ENCODE results near the gene PCDHA13. TPM values are rescaled to one million over a fixed set of nuclear protein-coding genes. Genes with fewer than 3 reads are reported as not detected.

The PCDHA13 gene
- polyA plus RNA-seq, 1 donor (not counting 4 experiments of a cell fraction or from before 2014, with no cell fraction given) = 0.04 TPM

DNA sequence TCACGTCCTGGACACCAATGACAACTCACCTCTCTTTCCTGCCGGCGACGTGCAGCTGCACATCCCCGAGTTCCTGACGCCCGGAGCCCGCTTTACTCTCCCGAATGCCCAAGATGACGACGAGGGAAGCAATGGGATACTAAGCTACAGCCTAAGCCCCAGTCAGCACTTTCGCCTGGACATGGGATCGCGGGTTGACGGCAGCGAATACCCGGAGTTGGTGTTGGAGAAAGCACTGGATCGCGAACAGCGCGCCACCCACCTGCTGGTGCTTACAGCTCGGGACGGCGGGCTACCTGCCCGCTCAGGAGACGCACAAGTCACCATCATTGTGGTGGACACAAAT is 45.3 kb downstream of the PCDHA13 start:
- peak; percentile 9 for TF ChIP-seq EZH2 (IDR thresholded peaks at IDR 0.05; ENCODE audit: low read length)
- TF ChIP-seq, protein P1, sequence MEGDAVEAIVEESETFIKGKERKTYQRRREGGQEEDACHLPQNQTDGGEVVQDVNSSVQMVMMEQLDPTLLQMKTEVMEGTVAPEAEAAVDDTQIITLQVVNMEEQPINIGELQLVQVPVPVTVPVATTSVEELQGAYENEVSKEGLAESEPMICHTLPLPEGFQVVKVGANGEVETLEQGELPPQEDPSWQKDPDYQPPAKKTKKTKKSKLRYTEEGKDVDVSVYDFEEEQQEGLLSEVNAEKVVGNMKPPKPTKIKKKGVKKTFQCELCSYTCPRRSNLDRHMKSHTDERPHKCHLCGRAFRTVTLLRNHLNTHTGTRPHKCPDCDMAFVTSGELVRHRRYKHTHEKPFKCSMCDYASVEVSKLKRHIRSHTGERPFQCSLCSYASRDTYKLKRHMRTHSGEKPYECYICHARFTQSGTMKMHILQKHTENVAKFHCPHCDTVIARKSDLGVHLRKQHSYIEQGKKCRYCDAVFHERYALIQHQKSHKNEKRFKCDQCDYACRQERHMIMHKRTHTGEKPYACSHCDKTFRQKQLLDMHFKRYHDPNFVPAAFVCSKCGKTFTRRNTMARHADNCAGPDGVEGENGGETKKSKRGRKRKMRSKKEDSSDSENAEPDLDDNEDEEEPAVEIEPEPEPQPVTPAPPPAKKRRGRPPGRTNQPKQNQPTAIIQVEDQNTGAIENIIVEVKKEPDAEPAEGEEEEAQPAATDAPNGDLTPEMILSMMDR (optimal IDR thresholded peaks at IDR 0.05 in 1 of 3, IDR thresholded peaks at IDR 0.05 in 1 of 3, conservative IDR thresholded peaks at IDR 0.05 in 1 of 3; ENCODE audit: extremely low read depth in 1 of 3, insufficient read depth in 2 of 3, low read length in 3 of 3) = no peak
- Histone ChIP-seq H3K9me3 (ENCODE audit: control insufficient read depth, low read depth, low read length) (peaks cover 6% of the 10 kb centered on the region), H3K36me3 (ENCODE audit: control insufficient read depth in 2 of 2, extremely low read depth in 1 of 2, insufficient read depth in 2 of 2, low read length in 2 of 2) (no peaks in the 10 kb centered on the region), H2AFZ (ENCODE audit: control insufficient read depth, low read length) (peak overlapping the region; percentile 72), H3K9me1 (ENCODE audit: control insufficient read depth, extremely low read depth, insufficient read depth, low read length) (no peaks in the 10 kb centered on the region), H3K4me1 (ENCODE audit: control insufficient read depth, extremely low read depth, insufficient read depth, low read length) (peaks cover 3% of the 10 kb centered on the region), H3K79me2 (ENCODE audit: control insufficient read depth, insufficient read depth, low read length) (no peaks in the 10 kb centered on the region), H3K27me3 (ENCODE audit: control insufficient read depth, extremely low read depth, insufficient read depth, low read length) (peaks cover 25% of the 10 kb centered on the region), H3K9ac (ENCODE audit: control insufficient read depth, extremely low read depth, insufficient read depth, low read length) (no peak overlapping the region), H3K4me2 (ENCODE audit: control insufficient read depth, extremely low read depth, insufficient read depth, low read depth, low read length) (peak overlapping the region; percentile 69), H4K20me1 (ENCODE audit: control insufficient read depth, extremely low read depth, insufficient read depth, low read length) (no peaks in the 10 kb centered on the region), H3K4me3 (ENCODE audit: control insufficient read depth in 2 of 3, extremely low read depth in 1 of 3, insufficient read depth in 2 of 3, low read depth in 1 of 3, low read length in 3 of 3) (peak overlapping the region; percentile 36 to 62 (median 55)), H3K27ac (ENCODE audit: control insufficient read depth, insufficient read depth, low read length) (no peak overlapping the region)
- dilution Hi-C loops (cut with MboI; ENCODE audit: extremely low pct_ligation_motif_present, low sequenced_read_pairs) = no loop called here
- FAIRE-seq (no peak), DNase-seq (ENCODE audit: low read depth, low spot score) (no peak)

Other genes starting within 250 kb of the PCDHA13 start
- gene CD14, start 248.9 kb upstream of the PCDHA13 start, polyA plus RNA-seq = 0.06 to 0.19 TPM (median 0.18 TPM) in 3 replicates
- gene TMCO6, start 242.7 kb upstream of the PCDHA13 start, polyA plus RNA-seq = 7.6 to 9.2 TPM (median 7.9 TPM) in 3 replicates
- gene NDUFA2, start 234.5 kb upstream of the PCDHA13 start, polyA plus RNA-seq = 65.6 to 143 TPM (median 101 TPM) in 3 replicates
- gene IK, start 234.3 kb upstream of the PCDHA13 start, polyA plus RNA-seq = 76.4 to 119 TPM (median 118 TPM) in 3 replicates
- gene WDR55, start 217.2 kb upstream of the PCDHA13 start, polyA plus RNA-seq = 21.6 to 29.3 TPM (median 22.1 TPM) in 3 replicates
- gene DND1, start 208.5 kb upstream of the PCDHA13 start, polyA plus RNA-seq = 0.22 to 0.48 TPM (median 0.23 TPM) in 3 replicates
- 72.0 to 115 TPM (median 87.8 TPM) in 3 replicates for gene HARS1, start 190.8 kb upstream of the PCDHA13 start, polyA plus RNA-seq
- gene HARS2, start 190.7 kb upstream of the PCDHA13 start, polyA plus RNA-seq = 36.8 to 44.5 TPM (median 40.3 TPM) in 3 replicates
- gene ZMAT2, start 181.7 kb upstream of the PCDHA13 start, polyA plus RNA-seq = 47.1 to 75.0 TPM (median 49.2 TPM) in 3 replicates
- 0.03 to 0.07 TPM (median 0.06 TPM) in 3 replicates for gene PCDHA1, start 96.0 kb upstream of the PCDHA13 start, polyA plus RNA-seq
- gene PCDHA2, start 87.3 kb upstream of the PCDHA13 start, polyA plus RNA-seq = 0.01 TPM in 1 of 3 replicates, not detected in the others
- gene PCDHA3, start 81.1 kb upstream of the PCDHA13 start, polyA plus RNA-seq = 0.01 to 0.02 TPM in 2 of 3 replicates, not detected in the other
- 0.01 to 0.15 TPM (median 0.07 TPM) in 3 replicates for gene PCDHA4, start 75.1 kb upstream of the PCDHA13 start, polyA plus RNA-seq
- 0.01 TPM in 1 of 3 replicates, not detected in the others for gene PCDHA5, start 60.5 kb upstream of the PCDHA13 start, polyA plus RNA-seq
- 0.03 to 0.14 TPM (median 0.04 TPM) in 3 replicates for gene PCDHA6, start 54.2 kb upstream of the PCDHA13 start, polyA plus RNA-seq
- gene PCDHA7, start 47.9 kb upstream of the PCDHA13 start, polyA plus RNA-seq = 0.02 to 0.05 TPM (median 0.04 TPM) in 3 replicates
- not detected in 3 replicates for gene PCDHA8, start 40.9 kb upstream of the PCDHA13 start, polyA plus RNA-seq
- 0.01 TPM in 1 of 3 replicates, not detected in the others for gene PCDHA9, start 33.7 kb upstream of the PCDHA13 start, polyA plus RNA-seq
- gene PCDHA10, start 26.2 kb upstream of the PCDHA13 start, polyA plus RNA-seq = 0.03 to 0.06 TPM (median 0.05 TPM) in 3 replicates
- gene PCDHA11, start 13.2 kb upstream of the PCDHA13 start, polyA plus RNA-seq = 0.12 to 0.28 TPM in 2 of 3 replicates, not detected in the other
- gene PCDHA12, start 6.8 kb upstream of the PCDHA13 start, polyA plus RNA-seq = 0.04 to 0.40 TPM (median 0.07 TPM) in 3 replicates
- 0.14 to 0.64 TPM (median 0.45 TPM) in 3 replicates for gene PCDHAC1, start 44.2 kb downstream of the PCDHA13 start, polyA plus RNA-seq
- gene PCDHAC2, start 84.4 kb downstream of the PCDHA13 start, polyA plus RNA-seq = 1.2 to 2.1 TPM (median 1.9 TPM) in 3 replicates
- gene PCDHB1, start 169.2 kb downstream of the PCDHA13 start, polyA plus RNA-seq = not detected in 3 replicates
- gene PCDHB2, start 212.5 kb downstream of the PCDHA13 start, polyA plus RNA-seq = 0.26 to 1.1 TPM (median 0.46 TPM) in 3 replicates
- 0.03 to 0.08 TPM (median 0.05 TPM) in 3 replicates for gene PCDHB3, start 218.3 kb downstream of the PCDHA13 start, polyA plus RNA-seq
- 0.04 to 0.05 TPM in 2 of 3 replicates, not detected in the other for gene PCDHB4, start 239.7 kb downstream of the PCDHA13 start, polyA plus RNA-seq